Embryonic facial prominence (tissue), 1 donor: ENCODE results near the gene CKB.
A peak's percentile ranks its signal among the peaks of the same experiment; 100 is the strongest.
"Not testable (repeated sequence)": the region's sequence is repeated elsewhere in the genome, so short reads cannot be mapped to it uniquely, and the experiment has no call there.

Source experiments
- DNase-seq: peaks from one replicate; pipeline ENCODE4 v3.0.0-alpha.2; 2016; ENCODE audit errors: extremely low spot score

Gene CKB

GRCh38 chr14:103512180-103512579, 10.4 kb downstream of the CKB start:
- DNase-seq = not testable (repeated sequence)

GRCh38 chr14:103510724-103511693, 11.6 kb downstream of the CKB start:
- DNase-seq = no peak

- DNase-seq = no peak
Observed at GRCh38 chr14:103509864-103510723, 12.5 kb downstream of the CKB start.

- no peak for DNase-seq
Observed at GRCh38 chr14:103508521-103509329, 13.9 kb downstream of the CKB start.

GRCh38 chr14:103507751-103508150, 14.9 kb downstream of the CKB start:
- no peak for DNase-seq

GRCh38 chr14:103504991-103505565, 17.6 kb downstream of the CKB start:
- DNase-seq = no peak

GRCh38 chr14:103503296-103503695, 19.3 kb downstream of the CKB start:
- DNase-seq = no peak

- DNase-seq = no peak
Observed at GRCh38 chr14:103502877-103503276, 19.8 kb downstream of the CKB start.

GRCh38 chr14:103501921-103502669, 20.5 kb downstream of the CKB start:
- DNase-seq = no peak

GRCh38 chr14:103501041-103501870, 21.4 kb downstream of the CKB start:
- DNase-seq = no peak

- peak; percentile 75 for DNase-seq
Observed at GRCh38 chr14:103500148-103500990, 22.3 kb downstream of the CKB start.

GRCh38 chr14:103499709-103500108, 22.9 kb downstream of the CKB start:
- no peak for DNase-seq

- DNase-seq = no peak
Observed at GRCh38 chr14:103496776-103497175, 25.9 kb downstream of the CKB start.

GRCh38 chr14:103495854-103496253, 26.8 kb downstream of the CKB start:
- DNase-seq = no peak

- no peak for DNase-seq
Observed at GRCh38 chr14:103492156-103492925, 30.3 kb downstream of the CKB start.

GRCh38 chr14:103491691-103492090, 30.9 kb downstream of the CKB start:
- DNase-seq = no peak

GRCh38 chr14:103489621-103490020, 33.0 kb downstream of the CKB start:
- no peak for DNase-seq

GRCh38 chr14:103488960-103489359, 33.7 kb downstream of the CKB start:
- no peak for DNase-seq
